Uterus (tissue), 4 donors: ENCODE data around the gene E2F2. TPM values are rescaled to one million over a fixed set of nuclear protein-coding genes. Genes with fewer than 3 reads are reported as not detected.
"Not testable (repeated sequence)": the region's sequence is repeated elsewhere in the genome, so short reads cannot be mapped to it uniquely, and the experiment has no call there.

Source experiments
- DNase-seq, 2 donors: peaks; one replicate each; pipeline ENCODE4 v3.0.0-alpha.2; 2019 to 2020
- H3K27ac ChIP-seq, 2 donors: fragments of 200-600 bp; sonication (generic); 1 replicate in 1 of 2; 2 replicates in 1 of 2; pipeline ENCODE4 v1.5.1; 2016 to 2018
- H3K27me3 ChIP-seq, 2 donors: fragments of 200-600 bp; sonication (generic); one replicate each; pipeline ENCODE4 v1.5.1; 2018 to 2019; ENCODE audit warnings: control low read depth in 1 of 2
- H3K36me3 ChIP-seq, 2 donors: fragments of 200-600 bp; sonication (generic); one replicate each; pipeline ENCODE4 v1.5.1; 2019; ENCODE audit warnings: control low read depth in 1 of 2
- H3K4me1 ChIP-seq, 2 donors: fragments of 200-600 bp; sonication (generic); one replicate each; pipeline ENCODE4 v1.5.1; 2018 to 2019; ENCODE audit warnings: control low read depth in 1 of 2
- H3K4me3 ChIP-seq, 2 donors: fragments of 200-600 bp; sonication (generic); 1 replicate in 1 of 2; 2 replicates in 1 of 2; pipeline ENCODE4 v1.5.1; 2018 to 2019; ENCODE audit warnings: mild to moderate bottlenecking in 1 of 2
- H3K9me3 ChIP-seq, 2 donors: fragments of 200-600 bp; sonication (generic); one replicate each; pipeline ENCODE4 v1.5.1; 2019; ENCODE audit warnings: control low read depth in 1 of 2
- CTCF ChIP-seq, 4 experiments: fragments of 200-600 bp in 2 of 4; fragments of 450-650 bp in 2 of 4; sonication (generic) in 2 of 4; IDR thresholded peaks; one replicate each; pipeline ENCODE4 v1.5.1; 2016 to 2019; ENCODE audit warnings: antibody characterized with exemption in 4 of 4, mild to moderate bottlenecking in 2 of 4, moderate library complexity in 1 of 4
- POLR2A ChIP-seq, 2 donors: fragments of 450-650 bp; IDR thresholded peaks; one replicate each; pipeline ENCODE4 v1.6.1; 2016; ENCODE audit warnings: antibody characterized with exemption in 2 of 2, mild to moderate bottlenecking in 1 of 2, moderate library complexity in 1 of 2
- intact Hi-C: fragments of 100-400 bp; cut with DNase I; formaldehyde crosslinking; loops from one replicate; pipeline ENCODE4 v1.15.1; 2023; ENCODE audit warnings: low total_unique reads
- total RNA-seq, 4 donors: library from RNA; depleted of rRNA in 3 of 4; stranded (reverse); fragments of >200 nt in 3 of 4; gene quantifications; one replicate each; pipeline versions ENCODE4 v1.1.0 to v1.2.4, GENCODE V29; 2014 to 2023
- donor health status: DM: yes; HTN: yes; CAD: no.

The E2F2 gene
- total RNA-seq, 4 donors from 2014 or later: 0.12 to 4.4 TPM; not detected in 2

- TF ChIP-seq CTCF (IDR thresholded peaks at IDR 0.05): no peak
- no peak for TF ChIP-seq POLR2A (IDR thresholded peaks at IDR 0.05)
- H3K4me1 ChIP-seq: no peaks in the 10 kb centered on the region
- intact Hi-C loops: no loop called here
- DNase-seq: no peak
- H3K9me3 ChIP-seq: no peaks in the 10 kb centered on the region
- no peaks in the 10 kb centered on the region for H3K36me3 ChIP-seq
- no peak overlapping the region for H3K4me3 ChIP-seq
- H3K27me3 ChIP-seq: no peaks in the 10 kb centered on the region
- H3K27ac ChIP-seq: no peak overlapping the region
Observed at GRCh38 chr1:23506376-23507107, 24.5 kb downstream of the E2F2 start.

- H3K9me3 ChIP-seq: no peaks in the 10 kb centered on the region
- intact Hi-C loops: no loop called here
- no peaks in the 10 kb centered on the region for H3K27me3 ChIP-seq
- H3K27ac ChIP-seq: no peak overlapping the region
- no peak overlapping the region for H3K4me3 ChIP-seq
- no peaks in the 10 kb centered on the region for H3K4me1 ChIP-seq
- no peak for DNase-seq
- no peaks in the 10 kb centered on the region for H3K36me3 ChIP-seq
- TF ChIP-seq POLR2A (IDR thresholded peaks at IDR 0.05) (no peak), CTCF (IDR thresholded peaks at IDR 0.05) (no peak)
Observed at GRCh38 chr1:23505851-23506250, 25.2 kb downstream of the E2F2 start.

- H3K4me3 ChIP-seq, DNase-seq, H3K27me3 ChIP-seq, H3K9me3 ChIP-seq, intact Hi-C loops, H3K4me1 ChIP-seq, H3K36me3 ChIP-seq, H3K27ac ChIP-seq: not testable (repeated sequence)
Observed at GRCh38 chr1:23504156-23504555, 26.9 kb downstream of the E2F2 start.

- intact Hi-C loops: no loop called here
- H3K36me3 ChIP-seq: no peaks in the 10 kb centered on the region
Observed at GRCh38 chr1:23502951-23503350, 28.1 kb downstream of the E2F2 start.

DNA sequence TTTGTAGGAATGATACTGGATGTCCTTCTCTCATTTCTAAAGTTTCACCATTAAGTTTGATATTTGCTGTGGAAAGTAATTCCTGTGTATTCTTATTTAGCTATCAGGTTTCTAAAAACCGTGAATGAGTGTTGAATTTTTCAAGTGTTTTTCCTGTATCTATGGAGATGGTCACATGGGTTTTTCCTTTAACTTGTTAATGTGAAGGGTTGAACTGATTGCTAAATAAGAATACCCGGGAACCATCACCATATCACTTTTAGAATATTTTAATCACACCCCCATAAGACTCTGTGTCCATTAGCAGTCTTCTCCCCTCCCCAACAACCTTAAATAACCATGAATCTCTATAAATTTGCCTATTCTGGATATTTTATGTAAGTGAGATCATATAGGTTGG, 30.6 kb downstream of the E2F2 start:
- TF ChIP-seq POLR2A (IDR thresholded peaks at IDR 0.05) (no peak), CTCF (IDR thresholded peaks at IDR 0.05) (no peak)
- no peak overlapping the region for H3K27ac ChIP-seq
- no peaks in the 10 kb centered on the region for H3K27me3 ChIP-seq
- H3K9me3 ChIP-seq: no peaks in the 10 kb centered on the region
- no peak for DNase-seq
- intact Hi-C loops: no loop called here
- H3K4me3 ChIP-seq: no peak overlapping the region
- H3K36me3 ChIP-seq: no peaks in the 10 kb centered on the region
- no peaks in the 10 kb centered on the region for H3K4me1 ChIP-seq

More at GRCh38 chr1:23502951-23503350, 28.1 kb downstream of the E2F2 start:
- DNase-seq: no peak
- no peak for TF ChIP-seq CTCF (IDR thresholded peaks at IDR 0.05)
- TF ChIP-seq POLR2A (IDR thresholded peaks at IDR 0.05): no peak
- Histone ChIP-seq H3K4me1 (no peaks in the 10 kb centered on the region), H3K4me3 (no peak overlapping the region), H3K27me3 (no peaks in the 10 kb centered on the region), H3K9me3 (no peaks in the 10 kb centered on the region), H3K27ac (no peak overlapping the region)
